Nephron progenitor cell (in vitro differentiated cells): ENCODE data around the gene DNAJB13.
A peak's percentile ranks its signal among the peaks of the same experiment; 100 is the strongest.
"Not testable (repeated sequence)": the region's sequence is repeated elsewhere in the genome, so short reads cannot be mapped to it uniquely, and the experiment has no call there.

Source experiments
- DNase-seq: peaks from one replicate; pipeline ENCODE4 v3.0.0; 2021
- H3K27ac Mint-ChIP-seq: 2 replicates; pipeline ENCODE4 v1.8.0; 2021; ENCODE audit warnings: mild to moderate bottlenecking, moderate library complexity, mixed read lengths
- H3K27me3 Mint-ChIP-seq: 2 replicates; pipeline ENCODE4 v1.8.0; 2021; ENCODE audit warnings: mild to moderate bottlenecking, low read depth, mixed read lengths; ENCODE audit not compliant: poor library complexity
- H3K36me3 Mint-ChIP-seq: 2 replicates; pipeline ENCODE4 v1.8.0; 2021; ENCODE audit warnings: low read depth, mixed read lengths
- H3K4me1 Mint-ChIP-seq: 2 replicates; pipeline ENCODE4 v1.8.0; 2021; ENCODE audit warnings: mixed read lengths
- H3K4me3 Mint-ChIP-seq: 2 replicates; pipeline ENCODE4 v1.8.0; 2021; ENCODE audit warnings: mild to moderate bottlenecking, moderate library complexity, mixed read lengths
- H3K9me3 Mint-ChIP-seq: 2 replicates; pipeline ENCODE4 v1.8.0; 2021; ENCODE audit warnings: mild to moderate bottlenecking, moderate library complexity, mixed read lengths
- TF ChIP-seq, protein P1 (sequence below): fragments of 200-600 bp; sonication (generic); IDR thresholded peaks from 2 replicates; pipeline ENCODE4 v1.5.0; 2021; ENCODE audit warnings: antibody characterized with exemption

Gene DNAJB13

DNA sequence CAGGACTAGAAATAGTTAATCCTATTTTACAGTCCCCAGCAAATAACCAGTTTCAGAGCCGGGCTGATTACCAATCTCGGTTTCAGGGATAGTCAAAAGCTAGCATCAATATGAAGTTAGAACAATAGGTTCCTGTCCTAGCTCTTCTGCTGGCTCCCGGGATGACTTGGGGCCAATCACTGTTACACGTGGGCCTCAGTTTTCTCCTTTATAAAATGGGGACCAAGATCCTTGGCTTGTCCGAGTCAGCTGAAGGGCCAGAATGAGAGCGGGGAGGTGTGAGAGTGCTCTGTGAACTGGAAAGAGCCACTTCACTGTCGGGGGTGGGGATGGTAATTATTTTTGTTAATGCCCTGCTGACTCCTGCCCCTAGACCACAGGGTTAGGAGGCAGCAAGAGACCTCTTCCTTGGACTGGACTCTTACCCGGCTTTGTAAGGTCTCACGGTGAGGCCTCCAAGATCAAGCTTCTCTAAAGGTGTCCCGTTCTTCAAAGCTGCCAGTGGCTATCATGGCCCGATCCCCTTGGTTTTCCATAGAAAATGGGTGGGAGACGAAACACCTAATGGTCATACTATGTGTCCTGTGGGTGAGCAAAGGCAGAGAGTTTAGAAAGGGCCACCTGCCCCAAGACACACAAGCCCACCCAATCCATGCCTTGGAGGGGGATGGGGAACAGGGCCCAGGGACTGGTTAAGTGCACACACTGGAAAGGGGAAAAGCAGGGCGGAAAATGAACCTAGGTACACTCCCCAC lies 30.4 kb downstream of the DNAJB13 start:
- DNase-seq = no peak
- Mint-ChIP-seq H3K9me3 (no peaks in the 10 kb centered on the region), H3K4me3 (peak overlapping the region; percentile 99), H3K4me1 (peaks cover 58% of the 10 kb centered on the region), H3K36me3 (peaks cover 37% of the 10 kb centered on the region), H3K27me3 (peaks cover 32% of the 10 kb centered on the region), H3K27ac (no peak overlapping the region)
- TF ChIP-seq, protein P1, sequence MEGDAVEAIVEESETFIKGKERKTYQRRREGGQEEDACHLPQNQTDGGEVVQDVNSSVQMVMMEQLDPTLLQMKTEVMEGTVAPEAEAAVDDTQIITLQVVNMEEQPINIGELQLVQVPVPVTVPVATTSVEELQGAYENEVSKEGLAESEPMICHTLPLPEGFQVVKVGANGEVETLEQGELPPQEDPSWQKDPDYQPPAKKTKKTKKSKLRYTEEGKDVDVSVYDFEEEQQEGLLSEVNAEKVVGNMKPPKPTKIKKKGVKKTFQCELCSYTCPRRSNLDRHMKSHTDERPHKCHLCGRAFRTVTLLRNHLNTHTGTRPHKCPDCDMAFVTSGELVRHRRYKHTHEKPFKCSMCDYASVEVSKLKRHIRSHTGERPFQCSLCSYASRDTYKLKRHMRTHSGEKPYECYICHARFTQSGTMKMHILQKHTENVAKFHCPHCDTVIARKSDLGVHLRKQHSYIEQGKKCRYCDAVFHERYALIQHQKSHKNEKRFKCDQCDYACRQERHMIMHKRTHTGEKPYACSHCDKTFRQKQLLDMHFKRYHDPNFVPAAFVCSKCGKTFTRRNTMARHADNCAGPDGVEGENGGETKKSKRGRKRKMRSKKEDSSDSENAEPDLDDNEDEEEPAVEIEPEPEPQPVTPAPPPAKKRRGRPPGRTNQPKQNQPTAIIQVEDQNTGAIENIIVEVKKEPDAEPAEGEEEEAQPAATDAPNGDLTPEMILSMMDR = no peak

DNA sequence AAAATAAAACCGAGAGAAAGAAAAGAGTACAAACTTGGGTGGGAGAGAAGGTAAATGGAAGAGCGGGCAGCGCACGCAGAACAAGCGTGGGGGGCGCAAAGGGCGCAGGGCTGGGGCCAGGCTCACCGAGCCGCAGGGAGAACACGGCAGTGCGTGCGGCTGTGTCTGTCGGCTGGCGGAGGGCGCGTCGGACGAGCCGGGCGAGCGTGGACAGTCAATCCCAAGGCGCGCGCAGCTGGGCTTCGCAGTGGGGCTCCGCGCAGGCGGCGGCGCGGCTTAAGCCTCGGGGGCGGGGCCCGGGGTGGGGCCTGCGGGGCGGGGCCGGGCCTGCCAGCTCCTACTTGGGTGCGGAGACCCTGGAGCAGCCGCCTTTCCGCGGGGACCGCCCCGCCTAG lies 31.8 kb downstream of the DNAJB13 start, which contains the start of gene UCP2:
Gene UCP2, minus strand, starts transcription at position 249 of the 395 bp plus-strand sequence. CDS start 4,465 bp downstream, outside the sequence.
- DNase-seq = peak; percentile 86
- Mint-ChIP-seq H3K27ac (peak within 1 kb of the TSS; percentile 98), H3K27me3 (peaks cover 39% of the 10 kb centered on the region), H3K9me3 (no peaks in the 10 kb centered on the region), H3K4me1 (peaks cover 58% of the 10 kb centered on the region), H3K4me3 (peak within 1 kb of the TSS; percentile 99), H3K36me3 (peaks cover 23% of the 10 kb centered on the region)
- TF ChIP-seq, protein P1 = no peak

DNA sequence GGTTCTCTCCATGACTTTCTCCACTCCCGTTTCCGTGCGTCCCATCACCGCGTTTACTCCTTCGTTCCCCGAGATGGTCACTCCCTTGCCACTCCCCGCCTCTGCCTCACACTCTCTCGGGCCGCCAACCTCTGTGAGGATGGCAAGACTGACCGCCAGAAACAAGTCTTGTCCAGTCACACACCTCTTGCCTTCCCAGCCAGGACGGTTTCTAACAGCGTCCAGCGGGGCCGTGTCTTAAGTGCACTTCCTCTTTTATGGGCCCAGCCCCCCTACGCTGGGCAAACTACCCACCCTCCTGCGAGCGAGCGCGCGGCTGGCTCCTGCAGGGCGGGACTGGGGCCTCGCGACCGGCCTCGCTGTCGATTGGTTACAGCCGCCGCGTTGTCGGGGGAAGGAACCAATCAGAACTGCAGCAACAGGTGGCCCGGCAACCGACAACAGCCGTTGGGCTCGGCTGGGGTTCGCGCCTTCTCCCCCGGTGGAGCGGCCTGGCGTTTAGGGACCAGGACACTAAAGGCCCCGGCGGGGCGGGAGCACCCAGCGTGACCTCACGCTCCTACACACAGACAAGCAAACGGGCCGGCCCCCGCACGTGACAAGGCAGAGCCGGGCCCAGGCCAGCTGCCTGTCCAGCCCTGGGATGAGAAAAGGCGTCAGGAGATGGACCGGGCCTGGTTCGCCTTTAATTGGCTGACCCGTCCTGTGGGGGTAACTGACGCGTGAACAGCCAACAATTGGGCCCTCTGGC lies 32.3 kb downstream of the DNAJB13 start:
- Mint-ChIP-seq H3K4me3 (peak overlapping the region; percentile 90), H3K36me3 (peaks cover 19% of the 10 kb centered on the region)
- peak; percentile 84 for DNase-seq

DNA sequence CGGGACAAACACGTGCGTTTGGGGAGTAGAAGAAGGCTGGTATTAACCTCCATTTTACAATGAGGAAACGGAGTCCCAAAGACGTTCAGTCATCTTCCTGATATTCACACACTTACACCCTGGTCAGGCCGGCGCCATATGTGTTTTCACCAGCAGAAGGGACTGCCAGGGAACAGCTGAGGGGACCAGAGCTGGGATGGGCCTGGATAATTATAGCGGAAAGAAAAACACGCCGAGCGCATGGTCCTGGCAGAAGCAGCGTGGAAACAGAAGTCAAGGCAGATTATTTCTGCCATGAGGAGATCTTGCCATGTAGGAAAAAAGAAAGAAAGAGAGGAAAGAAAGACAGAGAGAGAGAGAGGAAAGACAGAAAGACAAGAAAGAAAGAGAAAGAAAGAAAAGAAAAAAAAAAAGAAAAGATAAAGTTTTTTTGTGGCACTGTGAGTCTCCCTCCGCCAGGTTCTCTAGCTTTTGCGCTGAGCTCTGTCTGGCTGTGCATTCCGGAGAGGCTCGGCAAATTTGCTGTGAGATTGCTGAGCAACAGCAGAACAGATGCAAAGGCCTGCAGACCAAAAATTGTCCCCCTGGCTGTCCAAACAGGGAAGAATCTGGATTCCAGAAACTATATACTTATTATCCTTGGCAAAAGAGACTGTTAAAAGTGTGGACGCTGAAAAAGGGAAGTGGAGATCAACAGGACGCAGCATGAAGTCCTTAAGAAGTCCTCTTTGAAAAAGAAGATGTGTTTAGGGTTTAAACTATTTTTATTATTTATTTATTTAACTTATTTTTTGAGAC lies 33.1 kb downstream of the DNAJB13 start:
- Mint-ChIP-seq H3K36me3 (peaks cover 11% of the 10 kb centered on the region), H3K4me1 (peaks cover 55% of the 10 kb centered on the region), H3K9me3 (no peaks in the 10 kb centered on the region), H3K27ac (peak overlapping the region; percentile 43), H3K27me3 (peaks cover 39% of the 10 kb centered on the region), H3K4me3 (peak overlapping the region; percentile 90)
- DNase-seq = no peak
- TF ChIP-seq, protein P1 = no peak

More for the DNA sequence above, 32.3 kb downstream of the DNAJB13 start:
- H3K27ac Mint-ChIP-seq = peak overlapping the region; percentile 98
- H3K4me1 Mint-ChIP-seq = peaks cover 58% of the 10 kb centered on the region
- H3K9me3 Mint-ChIP-seq = no peaks in the 10 kb centered on the region
- TF ChIP-seq, protein P1 = no peak
- H3K27me3 Mint-ChIP-seq = peaks cover 39% of the 10 kb centered on the region

DNA sequence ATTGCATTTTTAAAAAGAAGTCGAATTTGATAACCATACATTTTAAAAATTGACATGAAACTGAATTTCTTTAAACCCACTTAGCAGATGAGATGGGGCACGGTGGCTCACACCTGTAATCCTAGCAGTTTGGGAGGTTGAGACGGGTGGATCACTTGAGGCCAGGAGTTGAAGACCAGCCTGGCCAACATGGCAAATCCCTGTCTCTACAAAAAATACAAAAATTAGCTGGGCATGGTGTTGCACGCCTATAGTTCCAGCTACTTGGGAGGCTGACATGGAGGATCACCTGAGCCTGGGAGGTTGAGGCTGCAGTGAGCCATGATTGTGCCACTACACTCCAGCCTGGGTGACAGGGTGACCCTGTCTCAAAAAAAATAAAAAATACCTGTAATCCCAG lies 34.8 kb downstream of the DNAJB13 start:
- H3K36me3 Mint-ChIP-seq, DNase-seq, H3K4me3 Mint-ChIP-seq, H3K27ac Mint-ChIP-seq, H3K9me3 Mint-ChIP-seq: not testable (repeated sequence)
- H3K4me1 Mint-ChIP-seq = peaks cover 41% of the 10 kb centered on the region
- peaks cover 31% of the 10 kb centered on the region for H3K27me3 Mint-ChIP-seq

DNA sequence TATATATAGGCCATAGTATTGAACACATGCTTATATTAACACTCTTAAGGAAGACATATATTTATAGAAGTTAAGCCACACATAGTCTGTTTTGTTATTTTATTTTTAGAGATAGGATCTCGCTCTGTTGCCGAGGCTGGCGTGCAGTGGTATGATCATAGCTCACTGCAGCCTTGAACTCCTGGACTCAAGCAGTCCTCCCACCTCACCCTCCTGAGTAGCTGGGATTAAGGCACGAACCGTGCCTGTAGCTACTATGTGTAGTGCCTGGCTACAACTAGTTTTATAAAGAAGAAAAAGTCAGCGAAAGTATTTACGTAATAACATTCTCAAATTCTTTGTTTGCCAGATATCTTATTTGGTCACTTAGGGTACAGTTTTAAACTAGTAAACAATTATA lies 37.4 kb downstream of the DNAJB13 start:
- DNase-seq = no peak
- Mint-ChIP-seq H3K27me3 (peaks cover 16% of the 10 kb centered on the region), H3K36me3 (no peaks in the 10 kb centered on the region), H3K4me3 (no peak overlapping the region), H3K4me1 (peaks cover 15% of the 10 kb centered on the region), H3K27ac (no peak overlapping the region), H3K9me3 (no peaks in the 10 kb centered on the region)
- TF ChIP-seq, protein P1 = no peak
